Liver (tissue), 3 donors: ENCODE data around the gene CFAP69.

ENCODE experiments used
- EGR1 ChIP-seq, 2 donors: IDR thresholded peaks; 2 replicates each; pipeline ENCODE4 v1.6.1; 2016 to 2018; ENCODE audit warnings: antibody characterized with exemption in 2 of 2, low read depth in 2 of 2
- GABPA ChIP-seq, 2 donors: IDR thresholded peaks in 1 of 2; conservative IDR thresholded peaks in 1 of 2; 2 replicates each; pipeline ENCODE4 v1.6.1; 2016; ENCODE audit warnings: antibody characterized with exemption in 2 of 2, mild to moderate bottlenecking in 1 of 2, moderate library complexity in 1 of 2
- RAD21 ChIP-seq, 2 donors: IDR thresholded peaks; 2 replicates each; pipeline ENCODE4 v1.6.1; 2016; ENCODE audit warnings: antibody characterized with exemption in 2 of 2, mild to moderate bottlenecking in 2 of 2
- SP1 ChIP-seq: IDR thresholded peaks from 2 replicates; pipeline ENCODE4 v1.6.1; 2018; ENCODE audit warnings: antibody characterized with exemption, mild to moderate bottlenecking
- TAF1 ChIP-seq: conservative IDR thresholded peaks from 2 replicates; pipeline ENCODE4 v1.6.1; 2016; ENCODE audit warnings: antibody characterized with exemption, mild to moderate bottlenecking
- YY1 ChIP-seq: IDR thresholded peaks from 2 replicates; pipeline ENCODE4 v1.6.1; 2016; ENCODE audit warnings: antibody characterized with exemption, mild to moderate bottlenecking
- TF ChIP-seq, protein P1 (sequence below): fragments of 150-350 bp; IDR thresholded peaks from 2 replicates; pipeline ENCODE4 v1.5.1; 2017; ENCODE audit warnings: improper control_type of control experiment, low read depth, low read length; ENCODE audit not compliant: missing input control
- TF ChIP-seq, protein P2 (sequence below): IDR thresholded peaks from 2 replicates; pipeline ENCODE4 v1.6.1; 2016; ENCODE audit warnings: antibody characterized with exemption
- TF ChIP-seq, protein P3 (sequence below): IDR thresholded peaks from 2 replicates; pipeline ENCODE4 v1.6.1; 2016; ENCODE audit warnings: antibody characterized with exemption
- TF ChIP-seq, protein P4 (sequence below): IDR thresholded peaks from 2 replicates; pipeline ENCODE4 v1.6.1; 2016; ENCODE audit warnings: antibody characterized with exemption
- TF ChIP-seq, protein P5 (sequence below): IDR thresholded peaks from 2 replicates; pipeline ENCODE4 v1.6.1; 2016; ENCODE audit warnings: antibody characterized with exemption, mild to moderate bottlenecking
- donor health status: healthy.
- donor health status: healthy.

DNA sequence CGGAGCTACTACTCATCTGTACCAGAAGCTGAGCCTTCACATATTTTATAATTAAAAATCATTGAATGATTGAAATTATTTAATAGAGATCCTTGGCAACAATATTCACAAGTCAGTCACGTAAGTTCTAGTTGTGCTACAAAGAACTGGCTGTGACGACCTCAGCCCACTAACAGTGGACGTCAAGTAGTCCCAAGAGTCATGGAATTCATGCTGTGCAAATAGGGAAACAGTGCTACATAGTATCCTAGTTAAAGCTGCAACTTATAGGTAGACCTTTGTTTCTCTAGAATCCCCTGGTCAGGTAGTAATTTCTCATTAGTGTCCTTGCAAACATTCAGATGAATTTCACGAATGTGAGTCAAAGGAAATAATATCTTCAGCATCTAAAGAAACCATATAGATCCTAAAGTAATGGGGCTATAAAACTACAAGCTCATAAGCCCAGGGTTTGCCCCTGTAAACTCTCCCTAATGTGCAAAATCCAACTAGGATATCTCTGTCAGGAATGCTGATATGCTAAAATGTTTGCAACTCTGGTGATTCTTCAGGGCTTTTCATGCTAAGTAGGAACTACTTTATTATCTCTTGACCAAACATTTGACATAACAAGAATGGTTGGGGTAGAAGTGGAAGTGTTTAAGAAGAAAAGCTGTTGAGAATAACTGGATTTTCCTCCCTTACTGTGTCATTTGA is 31.2 kb downstream of the CFAP69 start:
- TF ChIP-seq, protein P1, sequence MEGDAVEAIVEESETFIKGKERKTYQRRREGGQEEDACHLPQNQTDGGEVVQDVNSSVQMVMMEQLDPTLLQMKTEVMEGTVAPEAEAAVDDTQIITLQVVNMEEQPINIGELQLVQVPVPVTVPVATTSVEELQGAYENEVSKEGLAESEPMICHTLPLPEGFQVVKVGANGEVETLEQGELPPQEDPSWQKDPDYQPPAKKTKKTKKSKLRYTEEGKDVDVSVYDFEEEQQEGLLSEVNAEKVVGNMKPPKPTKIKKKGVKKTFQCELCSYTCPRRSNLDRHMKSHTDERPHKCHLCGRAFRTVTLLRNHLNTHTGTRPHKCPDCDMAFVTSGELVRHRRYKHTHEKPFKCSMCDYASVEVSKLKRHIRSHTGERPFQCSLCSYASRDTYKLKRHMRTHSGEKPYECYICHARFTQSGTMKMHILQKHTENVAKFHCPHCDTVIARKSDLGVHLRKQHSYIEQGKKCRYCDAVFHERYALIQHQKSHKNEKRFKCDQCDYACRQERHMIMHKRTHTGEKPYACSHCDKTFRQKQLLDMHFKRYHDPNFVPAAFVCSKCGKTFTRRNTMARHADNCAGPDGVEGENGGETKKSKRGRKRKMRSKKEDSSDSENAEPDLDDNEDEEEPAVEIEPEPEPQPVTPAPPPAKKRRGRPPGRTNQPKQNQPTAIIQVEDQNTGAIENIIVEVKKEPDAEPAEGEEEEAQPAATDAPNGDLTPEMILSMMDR, result no peak
- TF ChIP-seq RAD21 (IDR thresholded peaks at IDR 0.05) (no peak), GABPA (IDR thresholded peaks at IDR 0.05 in 1 of 2, conservative IDR thresholded peaks at IDR 0.05 in 1 of 2) (no peak), TAF1 (no peak), EGR1 (IDR thresholded peaks at IDR 0.05; ENCODE audit: low read depth in 2 of 2) (no peak), SP1 (peak; percentile 47), YY1 (no peak)
- TF ChIP-seq, protein P2, sequence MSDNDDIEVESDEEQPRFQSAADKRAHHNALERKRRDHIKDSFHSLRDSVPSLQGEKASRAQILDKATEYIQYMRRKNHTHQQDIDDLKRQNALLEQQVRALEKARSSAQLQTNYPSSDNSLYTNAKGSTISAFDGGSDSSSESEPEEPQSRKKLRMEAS, result no peak
- TF ChIP-seq, protein P3, sequence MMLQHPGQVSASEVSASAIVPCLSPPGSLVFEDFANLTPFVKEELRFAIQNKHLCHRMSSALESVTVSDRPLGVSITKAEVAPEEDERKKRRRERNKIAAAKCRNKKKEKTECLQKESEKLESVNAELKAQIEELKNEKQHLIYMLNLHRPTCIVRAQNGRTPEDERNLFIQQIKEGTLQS, result no peak
- TF ChIP-seq, protein P4, sequence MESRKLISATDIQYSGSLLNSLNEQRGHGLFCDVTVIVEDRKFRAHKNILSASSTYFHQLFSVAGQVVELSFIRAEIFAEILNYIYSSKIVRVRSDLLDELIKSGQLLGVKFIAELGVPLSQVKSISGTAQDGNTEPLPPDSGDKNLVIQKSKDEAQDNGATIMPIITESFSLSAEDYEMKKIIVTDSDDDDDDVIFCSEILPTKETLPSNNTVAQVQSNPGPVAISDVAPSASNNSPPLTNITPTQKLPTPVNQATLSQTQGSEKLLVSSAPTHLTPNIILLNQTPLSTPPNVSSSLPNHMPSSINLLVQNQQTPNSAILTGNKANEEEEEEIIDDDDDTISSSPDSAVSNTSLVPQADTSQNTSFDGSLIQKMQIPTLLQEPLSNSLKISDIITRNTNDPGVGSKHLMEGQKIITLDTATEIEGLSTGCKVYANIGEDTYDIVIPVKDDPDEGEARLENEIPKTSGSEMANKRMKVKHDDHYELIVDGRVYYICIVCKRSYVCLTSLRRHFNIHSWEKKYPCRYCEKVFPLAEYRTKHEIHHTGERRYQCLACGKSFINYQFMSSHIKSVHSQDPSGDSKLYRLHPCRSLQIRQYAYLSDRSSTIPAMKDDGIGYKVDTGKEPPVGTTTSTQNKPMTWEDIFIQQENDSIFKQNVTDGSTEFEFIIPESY, result no peak
- TF ChIP-seq, protein P5, sequence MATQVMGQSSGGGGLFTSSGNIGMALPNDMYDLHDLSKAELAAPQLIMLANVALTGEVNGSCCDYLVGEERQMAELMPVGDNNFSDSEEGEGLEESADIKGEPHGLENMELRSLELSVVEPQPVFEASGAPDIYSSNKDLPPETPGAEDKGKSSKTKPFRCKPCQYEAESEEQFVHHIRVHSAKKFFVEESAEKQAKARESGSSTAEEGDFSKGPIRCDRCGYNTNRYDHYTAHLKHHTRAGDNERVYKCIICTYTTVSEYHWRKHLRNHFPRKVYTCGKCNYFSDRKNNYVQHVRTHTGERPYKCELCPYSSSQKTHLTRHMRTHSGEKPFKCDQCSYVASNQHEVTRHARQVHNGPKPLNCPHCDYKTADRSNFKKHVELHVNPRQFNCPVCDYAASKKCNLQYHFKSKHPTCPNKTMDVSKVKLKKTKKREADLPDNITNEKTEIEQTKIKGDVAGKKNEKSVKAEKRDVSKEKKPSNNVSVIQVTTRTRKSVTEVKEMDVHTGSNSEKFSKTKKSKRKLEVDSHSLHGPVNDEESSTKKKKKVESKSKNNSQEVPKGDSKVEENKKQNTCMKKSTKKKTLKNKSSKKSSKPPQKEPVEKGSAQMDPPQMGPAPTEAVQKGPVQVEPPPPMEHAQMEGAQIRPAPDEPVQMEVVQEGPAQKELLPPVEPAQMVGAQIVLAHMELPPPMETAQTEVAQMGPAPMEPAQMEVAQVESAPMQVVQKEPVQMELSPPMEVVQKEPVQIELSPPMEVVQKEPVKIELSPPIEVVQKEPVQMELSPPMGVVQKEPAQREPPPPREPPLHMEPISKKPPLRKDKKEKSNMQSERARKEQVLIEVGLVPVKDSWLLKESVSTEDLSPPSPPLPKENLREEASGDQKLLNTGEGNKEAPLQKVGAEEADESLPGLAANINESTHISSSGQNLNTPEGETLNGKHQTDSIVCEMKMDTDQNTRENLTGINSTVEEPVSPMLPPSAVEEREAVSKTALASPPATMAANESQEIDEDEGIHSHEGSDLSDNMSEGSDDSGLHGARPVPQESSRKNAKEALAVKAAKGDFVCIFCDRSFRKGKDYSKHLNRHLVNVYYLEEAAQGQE, result no peak
